A673 (cell line): ENCODE measurements around the gene MAPK8. TPM values are rescaled to one million over a fixed set of nuclear protein-coding genes. Genes with fewer than 3 reads are reported as not detected.
"Not testable (repeated sequence)": the region's sequence is repeated elsewhere in the genome, so short reads cannot be mapped to it uniquely, and the experiment has no call there.

Experiments
- BruUV-seq: library from RNA; stranded (reverse); fragments of 400-500 nt; replicated peaks from 2 replicates; lab custom pipeline; 2021; lab: Mats Ljungman, UMichigan
- CTCF ChIA-PET: fragments of 300-600 bp; sonication (Branson Sonifier 250); formaldehyde crosslinking; loops from one replicate; lab custom pipeline; 2022; ENCODE audit warnings: antibody characterized with exemption; lab: Charles Lee
- POLR2A ChIA-PET: fragments of 300-600 bp; sonication (Branson Sonifier 250); formaldehyde crosslinking; loops from one replicate; lab custom pipeline; 2022; ENCODE audit warnings: antibody characterized with exemption; ENCODE audit not compliant: low non-redundant PET; lab: Charles Lee
- DNase-seq: peaks from one replicate; pipeline ENCODE4 v3.0.0-alpha.2; 2015; ENCODE audit warnings: low spot score
- H3K27ac ChIP-seq: fragments of 200-600 bp; sonication (generic); 2 replicates; pipeline ENCODE4 v1.5.1; 2016; ENCODE audit warnings: mixed run types, low read depth, mild to moderate bottlenecking, mixed read lengths, antibody characterized with exemption, low read length; ENCODE audit not compliant: poor library complexity, severe bottlenecking
- H3K27me3 ChIP-seq: fragments of 200-600 bp; sonication (generic); replicated peaks from 2 replicates; pipeline ENCODE4 v1.6.1; 2017; ENCODE audit warnings: mixed run types, low read depth, mild to moderate bottlenecking, mixed read lengths, antibody characterized with exemption, low read length; ENCODE audit not compliant: insufficient read depth, poor library complexity
- H3K36me3 ChIP-seq: fragments of 200-600 bp; sonication (generic); 2 replicates; pipeline ENCODE4 v1.6.1; 2016; ENCODE audit warnings: mixed run types, mild to moderate bottlenecking, mixed read lengths, antibody characterized with exemption, low read length; ENCODE audit not compliant: insufficient read depth, poor library complexity, severe bottlenecking
- H3K4me1 ChIP-seq: fragments of 200-600 bp; sonication (generic); 2 replicates; pipeline ENCODE4 v1.6.1; 2017; ENCODE audit warnings: mixed run types, mild to moderate bottlenecking, mixed read lengths, antibody characterized with exemption, low read length; ENCODE audit not compliant: insufficient read depth, poor library complexity, severe bottlenecking
- H3K4me3 ChIP-seq: fragments of 200-600 bp; sonication (generic); 2 replicates; pipeline ENCODE4 v1.5.1; 2016; ENCODE audit warnings: low read depth, mixed run types, mild to moderate bottlenecking, mixed read lengths, low read length; ENCODE audit not compliant: poor library complexity, severe bottlenecking
- H3K9me3 ChIP-seq: fragments of 200-600 bp; sonication (generic); 2 replicates; pipeline ENCODE4 v1.6.1; 2016; ENCODE audit warnings: mixed run types, low read depth, mild to moderate bottlenecking, mixed read lengths, antibody characterized with exemption, low read length; ENCODE audit not compliant: poor library complexity, severe bottlenecking
- EZH2 ChIP-seq: fragments of 200-600 bp; sonication (generic); IDR thresholded peaks from 2 replicates; pipeline ENCODE4 v1.6.1; 2017; ENCODE audit warnings: borderline replicate concordance, low read depth, mild to moderate bottlenecking, mixed read lengths, antibody characterized with exemption, low read length; ENCODE audit not compliant: poor library complexity, severe bottlenecking
- intact Hi-C: fragments of 100-400 bp; cut with micrococcal nuclease; formaldehyde crosslinking; loops from one replicate; pipeline ENCODE4 v1.10.0; 2022; ENCODE audit not compliant: unreplicated experiment
- total RNA-seq: library from RNA; stranded (reverse); gene quantifications from 2 replicates; pipeline ENCODE4 v1.2.3, GENCODE V29; 2021
- TF ChIP-seq, protein P1 (sequence below): fragments of 300-800, 200-600 bp; sonication (generic); conservative IDR thresholded peaks from 2 replicates; pipeline ENCODE4 v1.5.1; 2017; ENCODE audit warnings: low read depth, mild to moderate bottlenecking, antibody characterized with exemption, low read length, moderate library complexity, mixed read lengths

MAPK8 gene
- total RNA-seq, 1 experiment from 2014 or later = 52.0 TPM

DNA sequence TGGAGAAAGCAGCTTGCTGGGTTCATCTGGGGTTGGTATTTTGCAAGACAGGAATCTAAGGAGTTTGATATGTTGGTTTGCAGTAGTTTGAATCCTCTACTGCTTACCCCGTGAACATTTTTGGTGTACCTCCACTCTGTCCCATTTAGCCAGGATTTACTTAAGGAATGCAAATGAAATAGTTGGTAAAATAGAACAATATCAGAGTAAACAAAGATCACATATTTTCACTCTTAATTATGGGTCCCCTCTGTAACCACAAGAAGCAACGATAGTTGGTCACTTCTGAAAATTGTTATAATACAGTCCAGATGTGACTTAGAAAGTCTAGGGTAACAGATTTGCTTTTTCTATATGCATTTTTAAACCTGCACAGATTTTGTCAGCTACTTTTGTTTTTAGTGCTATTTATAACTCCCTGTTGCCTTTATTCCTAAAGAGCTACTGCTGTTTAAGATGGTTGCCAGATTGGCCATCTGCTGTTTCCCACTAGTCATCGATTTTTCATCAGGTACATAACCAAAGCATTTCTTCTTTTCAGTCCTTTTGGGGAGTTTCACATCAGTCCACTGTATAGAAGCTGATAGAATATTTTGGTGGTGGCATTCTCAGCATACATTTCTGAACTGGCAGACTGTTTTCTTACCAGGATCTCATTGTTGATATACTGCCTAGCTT lies 37.6 kb downstream of the MAPK8 start:
- DNase-seq = no peak
- no peaks in the 10 kb centered on the region for H3K9me3 ChIP-seq
- no peak overlapping the region for H3K4me3 ChIP-seq
- no peak overlapping the region for H3K27ac ChIP-seq
- TF ChIP-seq, protein P1, sequence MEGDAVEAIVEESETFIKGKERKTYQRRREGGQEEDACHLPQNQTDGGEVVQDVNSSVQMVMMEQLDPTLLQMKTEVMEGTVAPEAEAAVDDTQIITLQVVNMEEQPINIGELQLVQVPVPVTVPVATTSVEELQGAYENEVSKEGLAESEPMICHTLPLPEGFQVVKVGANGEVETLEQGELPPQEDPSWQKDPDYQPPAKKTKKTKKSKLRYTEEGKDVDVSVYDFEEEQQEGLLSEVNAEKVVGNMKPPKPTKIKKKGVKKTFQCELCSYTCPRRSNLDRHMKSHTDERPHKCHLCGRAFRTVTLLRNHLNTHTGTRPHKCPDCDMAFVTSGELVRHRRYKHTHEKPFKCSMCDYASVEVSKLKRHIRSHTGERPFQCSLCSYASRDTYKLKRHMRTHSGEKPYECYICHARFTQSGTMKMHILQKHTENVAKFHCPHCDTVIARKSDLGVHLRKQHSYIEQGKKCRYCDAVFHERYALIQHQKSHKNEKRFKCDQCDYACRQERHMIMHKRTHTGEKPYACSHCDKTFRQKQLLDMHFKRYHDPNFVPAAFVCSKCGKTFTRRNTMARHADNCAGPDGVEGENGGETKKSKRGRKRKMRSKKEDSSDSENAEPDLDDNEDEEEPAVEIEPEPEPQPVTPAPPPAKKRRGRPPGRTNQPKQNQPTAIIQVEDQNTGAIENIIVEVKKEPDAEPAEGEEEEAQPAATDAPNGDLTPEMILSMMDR = no peak
- TF ChIP-seq EZH2 = no peak
- no TSS peak for BruUV-seq
- no peaks in the 10 kb centered on the region for H3K36me3 ChIP-seq
- no peaks in the 10 kb centered on the region for H3K27me3 ChIP-seq
- ChIA-PET POLR2A (no interaction called here), CTCF (no interaction called here)
- H3K4me1 ChIP-seq = no peaks in the 10 kb centered on the region
- intact Hi-C loops = no loop called here

DNA sequence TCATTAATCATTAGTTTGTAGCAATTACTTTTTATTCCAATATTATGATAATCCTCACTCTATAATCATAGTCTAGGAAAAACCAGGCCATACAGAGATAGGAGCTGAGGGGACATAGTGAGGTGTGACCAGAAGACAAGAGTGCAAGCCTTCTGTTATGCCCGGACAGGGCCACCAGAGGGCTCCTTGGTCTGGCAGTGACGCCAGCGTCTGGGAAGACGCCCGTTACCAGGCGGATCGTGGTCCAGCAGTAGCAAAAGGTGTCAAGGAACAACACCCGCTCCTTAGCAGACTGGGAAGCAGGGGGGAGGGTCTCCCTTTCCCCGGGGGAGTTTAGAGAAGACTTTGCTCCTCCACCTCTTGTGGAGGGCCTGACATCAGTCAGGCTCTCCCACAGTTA lies 39.8 kb downstream of the MAPK8 start:
- TF ChIP-seq, protein P1 = peak; percentile 25; the same call in 1 of the 2 replicates
- H3K9me3 ChIP-seq, H3K4me1 ChIP-seq, DNase-seq, H3K36me3 ChIP-seq, CTCF ChIA-PET, POLR2A ChIA-PET, BruUV-seq, H3K4me3 ChIP-seq, H3K27me3 ChIP-seq, H3K27ac ChIP-seq, intact Hi-C loops: not testable (repeated sequence)

DNA sequence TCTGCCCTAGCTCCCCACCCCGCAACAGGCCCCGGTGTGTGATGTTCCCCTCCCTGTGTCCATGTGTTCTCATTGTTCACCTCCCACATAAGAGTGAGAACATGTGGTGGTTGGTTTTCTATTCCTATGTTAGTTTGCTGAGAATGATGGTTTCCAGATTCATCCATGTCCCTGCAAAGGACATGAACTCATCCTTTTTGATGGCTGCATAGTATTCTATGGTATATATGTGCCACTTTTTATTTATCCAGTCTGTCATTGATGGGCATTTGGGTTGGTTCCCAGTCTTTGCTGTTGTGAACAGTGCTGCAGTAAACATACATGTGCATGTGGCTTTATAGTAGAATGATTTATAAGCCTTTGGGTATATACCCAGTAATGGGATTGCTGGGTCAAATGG lies 41.1 kb downstream of the MAPK8 start:
- BruUV-seq, H3K9me3 ChIP-seq, H3K36me3 ChIP-seq, H3K27me3 ChIP-seq, CTCF ChIA-PET, POLR2A ChIA-PET, H3K27ac ChIP-seq, H3K4me1 ChIP-seq, H3K4me3 ChIP-seq, intact Hi-C loops, DNase-seq: not testable (repeated sequence)

DNA sequence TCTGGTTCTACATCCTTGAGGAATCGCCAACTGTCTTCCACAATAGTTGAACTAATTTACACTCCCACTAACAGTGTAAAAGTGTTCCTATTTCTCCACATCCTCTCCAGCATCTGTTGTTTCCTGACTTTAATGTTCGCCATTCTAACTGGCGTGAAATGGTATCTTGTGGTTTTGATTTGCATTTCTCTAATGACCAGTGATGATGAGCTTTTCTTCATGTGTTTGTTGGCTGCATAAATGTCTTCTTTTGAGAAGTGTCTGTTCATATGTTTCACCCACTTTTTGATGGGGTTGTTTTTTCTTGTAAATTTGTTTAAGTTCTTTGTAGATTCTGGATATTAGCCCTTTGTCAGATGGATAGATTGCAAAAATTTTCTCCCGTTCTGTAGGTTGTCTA lies 41.5 kb downstream of the MAPK8 start:
- H3K9me3 ChIP-seq, H3K27me3 ChIP-seq, intact Hi-C loops, H3K36me3 ChIP-seq, DNase-seq, H3K4me3 ChIP-seq, CTCF ChIA-PET, H3K4me1 ChIP-seq, POLR2A ChIA-PET, BruUV-seq, H3K27ac ChIP-seq: not testable (repeated sequence)
